AG04450 (cell line): Measurements from ENCODE around the gene ISG15. TPM values are rescaled to one million over a fixed set of nuclear protein-coding genes. Genes with fewer than 3 reads are reported as not detected.

ENCODE experiments used
- CTCF ChIA-PET: fragments of 300-600, 350-600 bp; formaldehyde crosslinking; extraction: SDS; loops from one replicate; lab custom pipeline; 2022; ENCODE audit warnings: antibody characterized with exemption, inconsistent platforms; lab: Charles Lee
- POLR2A ChIA-PET: fragments of 350-600 bp; formaldehyde crosslinking; extraction: SDS; loops from one replicate; lab custom pipeline; 2021; ENCODE audit warnings: antibody characterized with exemption, inconsistent platforms; lab: Yijun Ruan, JAX
- DNase-seq: peaks from one replicate; pipeline ENCODE4 v3.0.0-alpha.2; 2011; ENCODE audit warnings: low read depth, low spot score
- H3K27ac ChIP-seq: one replicate; pipeline ENCODE4 v1.5.1; 2012; ENCODE audit warnings: low read depth, low read length, control low read depth
- H3K27me3 ChIP-seq: one replicate; pipeline ENCODE4 v1.6.0; 2012; ENCODE audit warnings: low read length; ENCODE audit not compliant: control insufficient read depth, insufficient read depth
- H3K4me3 ChIP-seq: 2 replicates; pipeline ENCODE4 v1.5.1; 2011; ENCODE audit warnings: mild to moderate bottlenecking, low read depth, low read length, control low read depth
- H3K9me3 ChIP-seq: 2 replicates; pipeline ENCODE4 v1.5.1; 2012; ENCODE audit warnings: low read length; ENCODE audit not compliant: control insufficient read depth, insufficient read depth
- CTCF ChIP-seq: IDR thresholded peaks from 2 replicates; pipeline ENCODE4 v1.5.1; 2011; ENCODE audit warnings: low read depth, low read length, control low read depth, inconsistent platforms
- polyA plus RNA-seq: library from polyadenylated mRNA; depleted of rRNA; stranded (reverse); fragments of >200 nt; gene quantifications from 2 replicates; pipeline ENCODE4 v1.2.3, GENCODE V29; 2011

ISG15 gene
- polyA plus RNA-seq, 1 experiment = 22.4 TPM

DNA sequence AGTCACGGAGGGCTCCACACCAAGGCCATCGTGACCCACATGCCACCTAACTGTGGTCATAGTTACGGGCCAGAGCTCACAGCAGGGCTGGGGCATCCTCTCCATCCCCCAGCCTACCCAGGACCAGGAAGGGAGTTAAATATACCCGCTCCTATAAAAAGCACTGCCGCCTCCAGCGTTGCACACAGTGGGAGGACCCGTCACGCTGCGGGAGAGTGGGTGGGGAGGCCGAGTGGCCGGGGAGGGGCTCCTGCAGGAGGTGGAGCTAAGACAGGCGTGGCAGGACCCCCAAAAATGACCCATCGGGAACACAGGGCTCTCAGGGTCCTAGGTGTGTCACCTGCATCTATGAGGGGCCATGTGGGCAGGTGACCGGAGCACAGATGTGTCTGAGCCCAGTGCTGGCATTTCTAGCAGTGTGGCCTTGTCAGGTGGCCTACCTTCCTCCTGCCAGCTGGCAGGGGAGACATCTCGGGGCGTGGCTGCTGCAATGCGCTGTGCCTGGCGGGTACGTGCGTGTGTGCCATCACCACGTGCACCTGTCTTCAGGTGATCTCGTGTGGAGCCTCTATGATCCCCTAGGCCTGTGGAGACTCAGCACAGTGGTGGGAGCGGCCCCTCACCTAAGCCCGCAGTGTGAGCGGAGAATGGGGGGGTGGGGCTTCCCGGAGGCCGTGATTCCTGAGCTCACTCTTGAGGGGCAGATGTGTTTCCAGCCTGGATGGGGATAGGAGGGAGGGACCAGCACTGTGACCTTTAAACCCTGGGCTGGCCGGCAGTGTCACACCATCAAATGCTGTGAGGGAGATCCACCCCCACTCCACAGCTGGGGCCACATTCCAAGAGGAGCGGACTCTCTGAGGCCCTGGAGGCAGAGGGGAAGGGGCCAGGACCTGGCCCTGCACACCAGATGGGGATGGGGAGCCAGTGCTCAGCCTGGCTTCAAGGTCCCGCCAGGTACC, 24.4 kb downstream of the ISG15 start:
- DNase-seq = no peak
- Histone ChIP-seq H3K27ac (no peak overlapping the region), H3K4me3 (no peak overlapping the region), H3K27me3 (no peaks in the 10 kb centered on the region), H3K9me3 (no peaks in the 10 kb centered on the region; the same call in 1 of the 2 replicates)
- ChIA-PET CTCF (interaction anchor here (1.5 to 1.9 kb wide), 2 partner anchors 35 to 53 kb away, joined by 4 to 7 read pairs; no protein-coding TSS in a partner anchor), POLR2A (no interaction called here)
- no peak for TF ChIP-seq CTCF

GRCh38 chr1:1038694-1039093, 25.4 kb downstream of the ISG15 start:
- ChIA-PET CTCF (interaction anchor here (1.5 to 1.9 kb wide), 2 partner anchors 36 to 54 kb away, joined by 4 to 7 read pairs; no protein-coding TSS in a partner anchor), POLR2A (interaction anchor here (0.8 kb wide), 1 partner anchor 201 kb away, joined by 5 read pairs; no protein-coding TSS in a partner anchor)
- DNase-seq = no peak
- Histone ChIP-seq H3K27me3 (no peaks in the 10 kb centered on the region), H3K9me3 (peaks cover 3% of the 10 kb centered on the region; the same call in 1 of the 2 replicates), H3K27ac (no peak overlapping the region), H3K4me3 (no peak overlapping the region)
- no peak for TF ChIP-seq CTCF

- DNase-seq = no peak
- no peak for TF ChIP-seq CTCF
- Histone ChIP-seq H3K27ac (no peak overlapping the region), H3K27me3 (no peaks in the 10 kb centered on the region), H3K4me3 (no peak overlapping the region), H3K9me3 (peaks cover 3% of the 10 kb centered on the region; the same call in 1 of the 2 replicates)
- ChIA-PET CTCF (interaction anchor here (1.1 to 1.3 kb wide), 2 partner anchors 24 to 55 kb away, joined by 3 to 4 read pairs; no protein-coding TSS in a partner anchor), POLR2A (interaction anchor here (0.7 to 1.6 kb wide), 4 partner anchors 8 to 200 kb away, joined by 3 to 8 read pairs (median 4); no protein-coding TSS in a partner anchor)
These were observed 26.0 kb downstream of the ISG15 start for GRCh38 chr1:1039145-1039910.

DNA sequence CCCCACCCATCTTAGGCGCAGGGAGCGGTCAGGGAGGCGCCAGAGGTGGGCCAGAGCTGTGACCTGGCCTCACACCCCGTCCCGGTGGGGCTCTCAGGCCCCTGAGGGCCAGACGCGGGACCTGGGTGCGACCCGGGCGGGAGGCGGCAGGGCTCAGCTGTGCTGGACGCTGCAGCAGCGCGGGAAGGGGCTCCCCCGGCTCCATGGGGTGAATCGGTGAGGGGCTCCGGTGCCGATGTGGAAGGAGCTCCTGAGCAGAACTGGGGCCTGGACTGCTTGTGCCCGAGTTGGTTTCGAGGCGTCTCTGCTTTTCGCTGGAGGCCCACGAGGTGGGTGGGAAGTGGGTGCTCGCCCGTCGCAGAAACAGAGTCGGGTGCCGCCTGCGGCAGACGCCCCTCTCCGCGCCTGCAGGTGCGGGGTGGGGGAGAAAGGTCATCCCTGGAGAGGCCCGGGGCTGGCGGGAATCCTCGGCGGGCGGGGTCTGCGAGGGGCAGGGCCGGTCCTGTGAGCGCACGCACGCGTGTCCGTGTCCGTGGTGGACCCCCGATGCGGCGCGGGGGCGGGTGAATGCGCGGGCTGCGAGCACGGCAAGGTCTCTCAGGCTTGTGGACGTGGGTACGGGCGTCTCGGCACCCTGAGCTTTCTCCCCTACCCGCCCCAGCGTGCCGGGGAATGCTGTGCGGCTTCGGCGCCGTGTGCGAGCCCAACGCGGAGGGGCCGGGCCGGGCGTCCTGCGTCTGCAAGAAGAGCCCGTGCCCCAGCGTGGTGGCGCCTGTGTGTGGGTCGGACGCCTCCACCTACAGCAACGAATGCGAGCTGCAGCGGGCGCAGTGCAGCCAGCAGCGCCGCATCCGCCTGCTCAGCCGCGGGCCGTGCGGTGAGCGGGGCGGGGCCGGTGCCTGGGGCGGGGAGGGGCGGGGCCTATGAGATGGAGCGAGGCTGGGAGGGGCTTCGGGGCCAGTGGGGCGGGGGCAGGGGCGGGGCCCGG, 27.0 kb downstream of the ISG15 start:
- no peak overlapping the region for H3K27ac ChIP-seq
- H3K4me3 ChIP-seq = peak overlapping the region; percentile 48
- POLR2A ChIA-PET = interaction anchor here (0.6 to 1.6 kb wide), 4 partner anchors 9 to 107 kb away, joined by 3 to 4 read pairs (median 4); no protein-coding TSS in a partner anchor
- CTCF ChIA-PET = interaction anchor here (1.1 to 1.3 kb wide), 3 partner anchors 18 to 56 kb away, joined by 3 to 4 read pairs (median 3); no protein-coding TSS in a partner anchor
- H3K27me3 ChIP-seq = no peaks in the 10 kb centered on the region
- peaks cover 3% of the 10 kb centered on the region; the same call in 1 of the 2 replicates for H3K9me3 ChIP-seq
- DNase-seq = peak; percentile 66
- peak; percentile 21; the same call in 1 of the 2 replicates for TF ChIP-seq CTCF
